ENCODE measurements around the gene FITM2. TPM values are rescaled to one million over a fixed set of nuclear protein-coding genes. Genes with fewer than 3 reads are reported as not detected.

FITM2 gene
- total RNA-seq, 1 experiment from 2014 or later: 7.4 TPM

- H3K27ac ChIP-seq: no peak overlapping the region
- POLR2A ChIA-PET (ENCODE audit: unreplicated experiment): no interaction called here
- no peaks in the 10 kb centered on the region for H3K4me1 ChIP-seq (replicated peaks; ENCODE audit: insufficient read depth)
- no TSS peak for BruUV-seq (replicated peaks)
- peaks cover 35% of the 10 kb centered on the region for H3K27me3 ChIP-seq (ENCODE audit: insufficient read depth, low read depth)
- H3K9me2 ChIP-seq (ENCODE audit: insufficient read depth): no peaks in the 10 kb centered on the region
- intact Hi-C loops (cut with micrococcal nuclease; ENCODE audit: unreplicated experiment): no loop called here
- TF ChIP-seq CTCF (conservative IDR thresholded peaks at IDR 0.05) (no peak), EZH2 (IDR thresholded peaks at IDR 0.05; ENCODE audit: low read depth) (no peak)
- no peak for DNase-seq
- no peak overlapping the region for H2AFZ ChIP-seq
- CTCF ChIA-PET: interaction anchor here (0.6 to 0.7 kb wide), 3 partner anchors 166 to 1841 kb away, joined by 4 to 5 read pairs (median 5); no protein-coding TSS in a partner anchor
- H4K20me1 ChIP-seq (ENCODE audit: insufficient read depth): no peaks in the 10 kb centered on the region
- no peak overlapping the region for H3K4me2 ChIP-seq
- no peaks in the 10 kb centered on the region for H3K79me2 ChIP-seq (ENCODE audit: low read depth)
- no peaks in the 10 kb centered on the region for H3K9me3 ChIP-seq (ENCODE audit: insufficient read depth, low read depth)
- H3K36me3 ChIP-seq (ENCODE audit: low read depth): no peaks in the 10 kb centered on the region
- H3F3A ChIP-seq (ENCODE audit: insufficient read depth, low read depth): no peaks in the 10 kb centered on the region
- H3K4me3 ChIP-seq: no peak overlapping the region
These were observed 46.6 kb upstream of the FITM2 start for GRCh38 chr20:44357555-44358125.

- H3K27ac ChIP-seq: no peak overlapping the region
- intact Hi-C loops (cut with micrococcal nuclease; ENCODE audit: unreplicated experiment): no loop called here
These were observed 46.0 kb upstream of the FITM2 start for GRCh38 chr20:44357020-44357419.

GRCh38 chr20:44356353-44356723, 45.3 kb upstream of the FITM2 start:
- Histone ChIP-seq H3K79me2 (ENCODE audit: low read depth) (no peaks in the 10 kb centered on the region), H4K20me1 (ENCODE audit: insufficient read depth) (no peaks in the 10 kb centered on the region), H3K4me3 (no peak overlapping the region), H3F3A (ENCODE audit: insufficient read depth, low read depth) (no peaks in the 10 kb centered on the region), H3K27ac (no peak overlapping the region), H3K4me2 (no peak overlapping the region), H2AFZ (no peak overlapping the region), H3K9me2 (ENCODE audit: insufficient read depth) (no peaks in the 10 kb centered on the region), H3K27me3 (ENCODE audit: insufficient read depth, low read depth) (peaks cover 41% of the 10 kb centered on the region), H3K4me1 (replicated peaks; ENCODE audit: insufficient read depth) (no peaks in the 10 kb centered on the region), H3K36me3 (ENCODE audit: low read depth) (no peaks in the 10 kb centered on the region), H3K9me3 (ENCODE audit: insufficient read depth, low read depth) (no peaks in the 10 kb centered on the region)
- intact Hi-C loops (cut with micrococcal nuclease; ENCODE audit: unreplicated experiment): no loop called here
- BruUV-seq (replicated peaks): no TSS peak
- ChIA-PET POLR2A (ENCODE audit: unreplicated experiment) (no interaction called here), CTCF (no interaction called here)
- TF ChIP-seq EZH2 (IDR thresholded peaks at IDR 0.05; ENCODE audit: low read depth) (no peak), CTCF (conservative IDR thresholded peaks at IDR 0.05) (no peak)
- DNase-seq: no peak

More at GRCh38 chr20:44357020-44357419, 46.0 kb upstream of the FITM2 start:
- Histone ChIP-seq H3K4me3 (no peak overlapping the region), H3K4me1 (replicated peaks; ENCODE audit: insufficient read depth) (no peaks in the 10 kb centered on the region), H3K4me2 (no peak overlapping the region), H3K79me2 (ENCODE audit: low read depth) (no peaks in the 10 kb centered on the region), H3K9me3 (ENCODE audit: insufficient read depth, low read depth) (no peaks in the 10 kb centered on the region), H3K9me2 (ENCODE audit: insufficient read depth) (no peaks in the 10 kb centered on the region), H3K27me3 (ENCODE audit: insufficient read depth, low read depth) (peaks cover 41% of the 10 kb centered on the region), H4K20me1 (ENCODE audit: insufficient read depth) (no peaks in the 10 kb centered on the region), H3K36me3 (ENCODE audit: low read depth) (no peaks in the 10 kb centered on the region), H2AFZ (no peak overlapping the region), H3F3A (ENCODE audit: insufficient read depth, low read depth) (no peaks in the 10 kb centered on the region)
- no peak for DNase-seq
- CTCF ChIA-PET: no interaction called here
- no TSS peak for BruUV-seq (replicated peaks)
- TF ChIP-seq CTCF (conservative IDR thresholded peaks at IDR 0.05): no peak
- POLR2A ChIA-PET (ENCODE audit: unreplicated experiment): no interaction called here

Data from PC-9 (cell line).